HCT116 (cell line): ENCODE data around the gene CTIF.

Source experiments
- CTCF ChIP-seq, 3 experiments: fragments of 200-600 bp in 1 of 3; sonication (generic) in 1 of 3; IDR thresholded peaks in 2 of 3; conservative IDR thresholded peaks in 1 of 3; 2 replicates each; pipeline ENCODE4 v1.5.1; 2012 to 2017; ENCODE audit warnings: low read depth in 2 of 3, low read length in 2 of 3, antibody characterized with exemption in 1 of 3, borderline replicate concordance in 1 of 3, control low read depth in 1 of 3, mild to moderate bottlenecking in 1 of 3, mixed read lengths in 1 of 3, mixed run types in 1 of 3, moderate library complexity in 1 of 3; ENCODE audit not compliant: insufficient read depth in 1 of 3
- POLR2AphosphoS5 ChIP-seq: IDR thresholded peaks from 2 replicates; pipeline ENCODE4 v1.6.1; 2011; ENCODE audit warnings: mild to moderate bottlenecking, low read depth, low read length, moderate library complexity
- SP1 ChIP-seq: IDR thresholded peaks from 2 replicates; pipeline ENCODE4 v1.6.1; 2012; ENCODE audit warnings: low read depth
- ZBTB33 ChIP-seq: IDR thresholded peaks from 2 replicates; pipeline ENCODE4 v1.6.1; 2011; ENCODE audit warnings: mild to moderate bottlenecking, low read length, moderate library complexity; ENCODE audit not compliant: insufficient replicate concordance; ENCODE audit errors: extremely low read depth
- TF ChIP-seq, protein P1 (sequence below): IDR thresholded peaks from 2 replicates; pipeline ENCODE4 v1.6.1; 2012; ENCODE audit warnings: low read depth

- TF ChIP-seq POLR2AphosphoS5 (no peak), SP1 (no peak), CTCF (IDR thresholded peaks at IDR 0.05 in 2 of 3, conservative IDR thresholded peaks at IDR 0.05 in 1 of 3; ENCODE audit: borderline replicate concordance in 1 of 3, insufficient read depth in 1 of 3, low read depth in 2 of 3, low read length in 2 of 3) (no peak), ZBTB33 (no peak)
- TF ChIP-seq, protein P1, sequence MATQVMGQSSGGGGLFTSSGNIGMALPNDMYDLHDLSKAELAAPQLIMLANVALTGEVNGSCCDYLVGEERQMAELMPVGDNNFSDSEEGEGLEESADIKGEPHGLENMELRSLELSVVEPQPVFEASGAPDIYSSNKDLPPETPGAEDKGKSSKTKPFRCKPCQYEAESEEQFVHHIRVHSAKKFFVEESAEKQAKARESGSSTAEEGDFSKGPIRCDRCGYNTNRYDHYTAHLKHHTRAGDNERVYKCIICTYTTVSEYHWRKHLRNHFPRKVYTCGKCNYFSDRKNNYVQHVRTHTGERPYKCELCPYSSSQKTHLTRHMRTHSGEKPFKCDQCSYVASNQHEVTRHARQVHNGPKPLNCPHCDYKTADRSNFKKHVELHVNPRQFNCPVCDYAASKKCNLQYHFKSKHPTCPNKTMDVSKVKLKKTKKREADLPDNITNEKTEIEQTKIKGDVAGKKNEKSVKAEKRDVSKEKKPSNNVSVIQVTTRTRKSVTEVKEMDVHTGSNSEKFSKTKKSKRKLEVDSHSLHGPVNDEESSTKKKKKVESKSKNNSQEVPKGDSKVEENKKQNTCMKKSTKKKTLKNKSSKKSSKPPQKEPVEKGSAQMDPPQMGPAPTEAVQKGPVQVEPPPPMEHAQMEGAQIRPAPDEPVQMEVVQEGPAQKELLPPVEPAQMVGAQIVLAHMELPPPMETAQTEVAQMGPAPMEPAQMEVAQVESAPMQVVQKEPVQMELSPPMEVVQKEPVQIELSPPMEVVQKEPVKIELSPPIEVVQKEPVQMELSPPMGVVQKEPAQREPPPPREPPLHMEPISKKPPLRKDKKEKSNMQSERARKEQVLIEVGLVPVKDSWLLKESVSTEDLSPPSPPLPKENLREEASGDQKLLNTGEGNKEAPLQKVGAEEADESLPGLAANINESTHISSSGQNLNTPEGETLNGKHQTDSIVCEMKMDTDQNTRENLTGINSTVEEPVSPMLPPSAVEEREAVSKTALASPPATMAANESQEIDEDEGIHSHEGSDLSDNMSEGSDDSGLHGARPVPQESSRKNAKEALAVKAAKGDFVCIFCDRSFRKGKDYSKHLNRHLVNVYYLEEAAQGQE = no peak
Measured at GRCh38 chr18:48657447-48658120, 118.8 kb downstream of the CTIF start.
